ENCODE data around the gene CLCN7.

GRCh38 chr16:1408171-1408837 is 66.5 kb downstream of the CLCN7 start:
- TF ChIP-seq, protein P1, sequence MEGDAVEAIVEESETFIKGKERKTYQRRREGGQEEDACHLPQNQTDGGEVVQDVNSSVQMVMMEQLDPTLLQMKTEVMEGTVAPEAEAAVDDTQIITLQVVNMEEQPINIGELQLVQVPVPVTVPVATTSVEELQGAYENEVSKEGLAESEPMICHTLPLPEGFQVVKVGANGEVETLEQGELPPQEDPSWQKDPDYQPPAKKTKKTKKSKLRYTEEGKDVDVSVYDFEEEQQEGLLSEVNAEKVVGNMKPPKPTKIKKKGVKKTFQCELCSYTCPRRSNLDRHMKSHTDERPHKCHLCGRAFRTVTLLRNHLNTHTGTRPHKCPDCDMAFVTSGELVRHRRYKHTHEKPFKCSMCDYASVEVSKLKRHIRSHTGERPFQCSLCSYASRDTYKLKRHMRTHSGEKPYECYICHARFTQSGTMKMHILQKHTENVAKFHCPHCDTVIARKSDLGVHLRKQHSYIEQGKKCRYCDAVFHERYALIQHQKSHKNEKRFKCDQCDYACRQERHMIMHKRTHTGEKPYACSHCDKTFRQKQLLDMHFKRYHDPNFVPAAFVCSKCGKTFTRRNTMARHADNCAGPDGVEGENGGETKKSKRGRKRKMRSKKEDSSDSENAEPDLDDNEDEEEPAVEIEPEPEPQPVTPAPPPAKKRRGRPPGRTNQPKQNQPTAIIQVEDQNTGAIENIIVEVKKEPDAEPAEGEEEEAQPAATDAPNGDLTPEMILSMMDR (conservative IDR thresholded peaks at IDR 0.05), result no peak
- TF ChIP-seq EZH2 (IDR thresholded peaks at IDR 0.05; ENCODE audit: low read depth), result no peak

All from PC-9 (cell line).